Endothelial cell of umbilical vein (primary cell): ENCODE results near the gene RABEP2. TPM values are rescaled to one million over a fixed set of nuclear protein-coding genes. Genes with fewer than 3 reads are reported as not detected.

Experiments used
- BruUV-seq: library from RNA; stranded (reverse); fragments of 400-500 nt; replicated peaks from 2 replicates; lab custom pipeline; 2021; lab: Mats Ljungman, UMichigan
- CTCF ChIA-PET: fragments of 300-600, 350-600 bp; sonication (Branson Sonifier 250); formaldehyde crosslinking; loops from one replicate; lab custom pipeline; 2021; ENCODE audit warnings: antibody characterized with exemption, inconsistent platforms; lab: Charles Lee
- POLR2A ChIA-PET: fragments of 300-600, 350-600 bp; sonication (Branson Sonifier 250); formaldehyde crosslinking; loops from one replicate; lab custom pipeline; 2021; ENCODE audit warnings: antibody characterized with exemption, inconsistent platforms; lab: Charles Lee
- DNase-seq: peaks from one replicate; pipeline ENCODE4 v3.0.0-alpha.2; 2011; ENCODE audit warnings: low read depth, low spot score
- FAIRE-seq: peaks from 2 replicates; lab custom pipeline; 2011; peaks lifted over from hg19 to GRCh38; lab: Jason Lieb, UNC
- H2AFZ ChIP-seq: 2 replicates; pipeline ENCODE4 v1.6.0; 2012; ENCODE audit warnings: low read depth, low read length, control low read depth, inconsistent platforms
- H3K27ac ChIP-seq: 2 replicates; pipeline ENCODE4 v1.5.1; 2011; ENCODE audit warnings: low read depth, mild to moderate bottlenecking, control low read depth, low read length, moderate library complexity; ENCODE audit not compliant: insufficient read depth
- H3K27me3 ChIP-seq, 2 experiments: 2 replicates each; pipeline versions ENCODE4 v1.6.0 to v1.6.1; 2011; ENCODE audit warnings: low read length in 2 of 2, mixed read lengths in 1 of 2; ENCODE audit not compliant: control insufficient read depth in 2 of 2, insufficient read depth in 2 of 2
- H3K36me3 ChIP-seq, 2 experiments: 2 replicates in 1 of 2; 3 replicates in 1 of 2; pipeline ENCODE4 v1.5.1; 2011; ENCODE audit warnings: low read length in 2 of 2, mild to moderate bottlenecking in 1 of 2, moderate library complexity in 1 of 2; ENCODE audit not compliant: control insufficient read depth in 2 of 2, insufficient read depth in 2 of 2; ENCODE audit errors: extremely low read depth in 1 of 2
- H3K4me1 ChIP-seq: 3 replicates; pipeline ENCODE4 v1.5.1; 2011; ENCODE audit warnings: mild to moderate bottlenecking, low read length; ENCODE audit not compliant: control insufficient read depth, insufficient read depth; ENCODE audit errors: extremely low read depth
- H3K4me2 ChIP-seq: 2 replicates; pipeline ENCODE4 v1.6.1; 2011; ENCODE audit warnings: low read length, control low read depth, mixed read lengths; ENCODE audit not compliant: insufficient read depth
- H3K4me3 ChIP-seq, 3 experiments: fragments of 200-600 bp in 1 of 3; sonication (generic), shearing (Covaris generic) in 1 of 3; replicated peaks in 1 of 3; 2 replicates each; pipeline ENCODE4 v1.5.1; 2011 to 2016; ENCODE audit warnings: control low read depth in 3 of 3, low read length in 3 of 3, mild to moderate bottlenecking in 2 of 3, inconsistent platforms in 1 of 3, low read depth in 1 of 3, moderate library complexity in 1 of 3; ENCODE audit not compliant: insufficient read depth in 1 of 3
- H3K79me2 ChIP-seq: 2 replicates; pipeline ENCODE4 v1.6.0; 2012; ENCODE audit warnings: low read length, inconsistent platforms; ENCODE audit not compliant: control insufficient read depth, insufficient read depth
- H3K9ac ChIP-seq: replicated peaks from 2 replicates; pipeline ENCODE3; 2011; ENCODE audit warnings: low read length, control low read depth; ENCODE audit not compliant: insufficient read depth; ENCODE audit errors: extremely low read depth
- H3K9me1 ChIP-seq: replicated peaks from 3 replicates; pipeline ENCODE4 v1.6.0; 2011; ENCODE audit warnings: mild to moderate bottlenecking, low read length; ENCODE audit not compliant: control insufficient read depth, insufficient read depth; ENCODE audit errors: extremely low read depth
- H3K9me3 ChIP-seq: replicated peaks from 2 replicates; pipeline ENCODE4 v1.5.1; 2012; ENCODE audit warnings: low read length, inconsistent platforms; ENCODE audit not compliant: control insufficient read depth, insufficient read depth
- H4K20me1 ChIP-seq: replicated peaks from 2 replicates; pipeline ENCODE3; 2011; ENCODE audit warnings: mild to moderate bottlenecking, low read length; ENCODE audit not compliant: control insufficient read depth, insufficient read depth; ENCODE audit errors: extremely low read depth
- CTCF ChIP-seq, 2 donors: IDR thresholded peaks; 1 replicate in 1 of 2; 2 replicates in 1 of 2; pipeline ENCODE4 v1.5.1; 2011; ENCODE audit warnings: low read length in 2 of 2, mild to moderate bottlenecking in 2 of 2, moderate library complexity in 2 of 2, control low read depth in 1 of 2, inconsistent platforms in 1 of 2, low read depth in 1 of 2; ENCODE audit not compliant: insufficient read depth in 1 of 2; ENCODE audit errors: extremely low read depth in 1 of 2
- EZH2 ChIP-seq: IDR thresholded peaks from 2 replicates; pipeline ENCODE4 v1.6.1; 2012; ENCODE audit warnings: borderline replicate concordance, low read depth, mild to moderate bottlenecking, moderate library complexity, low read length, inconsistent platforms; ENCODE audit not compliant: severe bottlenecking
- FOS ChIP-seq: IDR thresholded peaks from 2 replicates; pipeline ENCODE4 v1.6.1; 2011; ENCODE audit warnings: mild to moderate bottlenecking, low read length, moderate library complexity, borderline replicate concordance; ENCODE audit not compliant: insufficient read depth
- GATA2 ChIP-seq: IDR thresholded peaks from 2 replicates; pipeline ENCODE4 v1.7.0; 2011; ENCODE audit warnings: low read depth, mild to moderate bottlenecking, moderate library complexity, mixed read lengths, low read length; ENCODE audit not compliant: insufficient read length, insufficient read depth
- JUN ChIP-seq: IDR thresholded peaks from 2 replicates; pipeline ENCODE4 v1.6.1; 2011; ENCODE audit warnings: borderline replicate concordance, low read depth; ENCODE audit not compliant: insufficient read length, insufficient read depth
- MAX ChIP-seq: IDR thresholded peaks from 2 replicates; pipeline ENCODE4 v1.6.1; 2011; ENCODE audit not compliant: insufficient read depth, insufficient read length
- MYC ChIP-seq: IDR thresholded peaks from one replicate; pipeline ENCODE4 v1.6.1; 2011; ENCODE audit warnings: mild to moderate bottlenecking, low read depth, low read length
- POLR2A ChIP-seq: IDR thresholded peaks from 2 replicates; pipeline ENCODE4 v1.6.1; 2012; ENCODE audit warnings: low read depth, mild to moderate bottlenecking, control low read depth, low read length
- POLR2AphosphoS5 ChIP-seq: IDR thresholded peaks from 2 replicates; pipeline ENCODE4 v1.6.1; 2012; ENCODE audit warnings: low read depth, mild to moderate bottlenecking, control low read depth, low read length, moderate library complexity; ENCODE audit not compliant: insufficient read depth
- dilution Hi-C: fragments of 300-500 bp; cut with MboI; formaldehyde crosslinking; loops from one replicate; pipeline ENCODE4 v1.15.0; 2019; ENCODE audit warnings: low sequenced_read_pairs; ENCODE audit not compliant: extremely low pct_ligation_motif_present
- intact Hi-C: fragments of 100-400 bp; cut with micrococcal nuclease; formaldehyde crosslinking; loops from one replicate; pipeline ENCODE4 v1.10.0; 2022
- polyA plus RNA-seq, 4 experiments: library from polyadenylated mRNA; depleted of rRNA in 3 of 4; stranded (reverse) in 3 of 4; unstranded in 1 of 4; fragments of >200 nt; gene quantifications; 2 replicates each; pipeline versions ENCODE4 v1.2.1 to v1.2.3, GENCODE V29; 2011 to 2012; ENCODE audit warnings: missing spikeins in 1 of 4
- total RNA-seq: library from RNA; stranded (reverse); gene quantifications from 2 replicates; pipeline ENCODE4 v1.2.3, GENCODE V29; 2021

RABEP2 gene
- total and polyA plus RNA-seq, 2 donors (not counting 3 experiments of a cell fraction or from before 2014, with no cell fraction given) = 25.9 to 37.4 TPM

- Histone ChIP-seq H3K4me1 (peaks cover 12% of the 10 kb centered on the region), H3K9me1 (no peaks in the 10 kb centered on the region), H3K9me3 (no peaks in the 10 kb centered on the region), H3K36me3 (no peaks in the 10 kb centered on the region), H4K20me1 (no peaks in the 10 kb centered on the region), H3K9ac (no peak overlapping the region), H3K27ac (no peak overlapping the region), H3K4me2 (no peak overlapping the region), H3K79me2 (no peaks in the 10 kb centered on the region), H2AFZ (no peak overlapping the region), H3K27me3 (no peaks in the 10 kb centered on the region), H3K4me3 (no peak overlapping the region)
- BruUV-seq = no TSS peak
- ChIA-PET CTCF (interaction anchor here (0.9 kb wide), 1 partner anchor 62 kb away, joined by 3 read pairs; no protein-coding TSS in a partner anchor), POLR2A (no interaction called here)
- no peak for DNase-seq
- intact Hi-C loops (no loop called here), dilution Hi-C loops (no loop called here)
- TF ChIP-seq POLR2AphosphoS5 = no peak
- TF ChIP-seq GATA2 = no peak
- no peak for TF ChIP-seq MAX
- TF ChIP-seq MYC = no peak
- TF ChIP-seq FOS = no peak
- TF ChIP-seq CTCF (IDR thresholded peaks at IDR 0.05; ENCODE audit: extremely low read depth in 1 of 2, insufficient read depth in 1 of 2, low read depth in 1 of 2, low read length in 2 of 2) = no peak
- no peak for TF ChIP-seq EZH2
- TF ChIP-seq JUN = no peak
- no peak for TF ChIP-seq POLR2A
- FAIRE-seq = no peak
Measured at GRCh38 chr16:28883221-28883996, 41.6 kb downstream of the RABEP2 start.
